Posterior vena cava (tissue), 2 donors: ENCODE measurements around the gene PROM2. TPM values are rescaled to one million over a fixed set of nuclear protein-coding genes. Genes with fewer than 3 reads are reported as not detected.

ENCODE experiments used
- DNase-seq: peaks from one replicate; pipeline ENCODE4 v3.0.0-alpha.2; 2020; ENCODE audit warnings: low spot score
- intact Hi-C, 2 donors: fragments of 100-400 bp; cut with DNase I; formaldehyde crosslinking; loops; one replicate each; pipeline versions ENCODE4 v1.14.1 to v1.14.2; 2022 to 2023
- total RNA-seq, 2 donors: library from RNA; stranded (reverse); fragmentation: NEBNext Ultra II Directional; extraction: Animal tissue kit (Norgen Biotek cat#: 25700); gene quantifications; one replicate each; pipeline ENCODE4 v1.2.1, GENCODE V29; 2021
- donor health status: DM: yes; HTN: yes; CAD: no.
- donor health status: DM: yes; HTN: yes; CAD: no.

The PROM2 gene
- total RNA-seq, 2 donors from 2014 or later, result 0.28 to 2.2 TPM

- no peak for DNase-seq
- intact Hi-C loops, result no loop called here
These were observed 42.3 kb downstream of the PROM2 start for GRCh38 chr2:95316466-95317122.

- no peak for DNase-seq
- intact Hi-C loops, result no loop called here
These were observed 42.9 kb downstream of the PROM2 start for GRCh38 chr2:95317123-95317500.

GRCh38 chr2:95317665-95318425 is 43.6 kb downstream of the PROM2 start:
- intact Hi-C loops, result no loop called here
- no peak for DNase-seq

- DNase-seq, result no peak
- intact Hi-C loops, result no loop called here
These were observed 44.4 kb downstream of the PROM2 start for GRCh38 chr2:95318431-95319220.

GRCh38 chr2:95319481-95320343 is 45.5 kb downstream of the PROM2 start:
- DNase-seq, result no peak
- intact Hi-C loops, result no loop called here

GRCh38 chr2:95320344-95320712 is 46.1 kb downstream of the PROM2 start:
- intact Hi-C loops, result no loop called here
- DNase-seq, result no peak

- intact Hi-C loops, result no loop called here
- no peak for DNase-seq
These were observed 46.9 kb downstream of the PROM2 start for GRCh38 chr2:95320986-95321767.

- intact Hi-C loops, result no loop called here
- no peak for DNase-seq
These were observed 49.3 kb downstream of the PROM2 start for GRCh38 chr2:95323347-95324155.

GRCh38 chr2:95325026-95325425 is 50.8 kb downstream of the PROM2 start:
- intact Hi-C loops, result no loop called here

GRCh38 chr2:95325590-95326432 is 51.6 kb downstream of the PROM2 start:
- no peak for DNase-seq
- intact Hi-C loops, result no loop called here

More at GRCh38 chr2:95325026-95325425, 50.8 kb downstream of the PROM2 start:
- DNase-seq, result no peak

GRCh38 chr2:95326433-95327140 is 52.3 kb downstream of the PROM2 start:
- no peak for DNase-seq
- intact Hi-C loops, result no loop called here

- intact Hi-C loops, result no loop called here
These were observed 53.6 kb downstream of the PROM2 start for GRCh38 chr2:95327861-95328260.

GRCh38 chr2:95328358-95329125 is 54.3 kb downstream of the PROM2 start:
- intact Hi-C loops, result no loop called here
- no peak for DNase-seq

More at GRCh38 chr2:95327861-95328260, 53.6 kb downstream of the PROM2 start:
- no peak for DNase-seq

GRCh38 chr2:95329401-95329800 is 55.2 kb downstream of the PROM2 start:
- intact Hi-C loops, result no loop called here
- no peak for DNase-seq
